Activated B cell treated with CpG ODN at 0.5 μM for 24 hours (primary cell): ENCODE data around the gene LRRC17. TPM values are rescaled to one million over a fixed set of nuclear protein-coding genes. Genes with fewer than 3 reads are reported as not detected.

ENCODE experiments used
- ATAC-seq: fragments of 200-7000 bp; cut with Tn5 transposase; one replicate; pipeline ENCODE4 v1.10.0; 2021; ENCODE audit warnings: low read depth, mild to moderate bottlenecking, moderate library complexity
- CTCF ChIA-PET: fragments of 350-600 bp; sonication (Branson Sonifier 250); formaldehyde crosslinking; loops from one replicate; lab custom pipeline; 2021; ENCODE audit warnings: antibody characterized with exemption; lab: Charles Lee
- POLR2A ChIA-PET: fragments of 350-600 bp; sonication (Branson Sonifier 250); formaldehyde crosslinking; loops from one replicate; lab custom pipeline; 2021; ENCODE audit warnings: antibody characterized with exemption; lab: Charles Lee
- DNase-seq: peaks from one replicate; pipeline ENCODE4 v3.0.0; 2022
- H3K27ac Mint-ChIP-seq: one replicate; pipeline ENCODE4 v1.8.0; 2020; ENCODE audit warnings: mixed read lengths
- H3K27me3 Mint-ChIP-seq: one replicate; pipeline ENCODE4 v1.8.0; 2021; ENCODE audit warnings: mixed read lengths
- H3K36me3 Mint-ChIP-seq: one replicate; pipeline ENCODE4 v1.8.0; 2021; ENCODE audit warnings: low read depth, mixed read lengths
- H3K4me1 Mint-ChIP-seq: one replicate; pipeline ENCODE4 v1.8.0; 2021; ENCODE audit warnings: mixed read lengths
- H3K4me3 Mint-ChIP-seq: one replicate; pipeline ENCODE4 v1.8.0; 2020; ENCODE audit warnings: mild to moderate bottlenecking, mixed read lengths
- H3K9me3 Mint-ChIP-seq: one replicate; pipeline ENCODE4 v1.8.0; 2020; ENCODE audit warnings: mixed read lengths
- CTCF ChIP-seq: fragments of 200-600 bp; IDR thresholded peaks from one replicate; pipeline ENCODE4 v1.8.0; 2022; ENCODE audit warnings: antibody characterized with exemption, mild to moderate bottlenecking
- intact Hi-C: fragments of 100-400 bp; cut with micrococcal nuclease; formaldehyde crosslinking; loops from one replicate; pipeline ENCODE4 v1.15.1; 2024
- total RNA-seq: library from RNA; stranded (reverse); gene quantifications from 2 replicates; pipeline ENCODE4 v1.2.3, GENCODE V29; 2022

The LRRC17 gene
- total RNA-seq, 1 donor from 2014 or later = 0.16 TPM

DNA sequence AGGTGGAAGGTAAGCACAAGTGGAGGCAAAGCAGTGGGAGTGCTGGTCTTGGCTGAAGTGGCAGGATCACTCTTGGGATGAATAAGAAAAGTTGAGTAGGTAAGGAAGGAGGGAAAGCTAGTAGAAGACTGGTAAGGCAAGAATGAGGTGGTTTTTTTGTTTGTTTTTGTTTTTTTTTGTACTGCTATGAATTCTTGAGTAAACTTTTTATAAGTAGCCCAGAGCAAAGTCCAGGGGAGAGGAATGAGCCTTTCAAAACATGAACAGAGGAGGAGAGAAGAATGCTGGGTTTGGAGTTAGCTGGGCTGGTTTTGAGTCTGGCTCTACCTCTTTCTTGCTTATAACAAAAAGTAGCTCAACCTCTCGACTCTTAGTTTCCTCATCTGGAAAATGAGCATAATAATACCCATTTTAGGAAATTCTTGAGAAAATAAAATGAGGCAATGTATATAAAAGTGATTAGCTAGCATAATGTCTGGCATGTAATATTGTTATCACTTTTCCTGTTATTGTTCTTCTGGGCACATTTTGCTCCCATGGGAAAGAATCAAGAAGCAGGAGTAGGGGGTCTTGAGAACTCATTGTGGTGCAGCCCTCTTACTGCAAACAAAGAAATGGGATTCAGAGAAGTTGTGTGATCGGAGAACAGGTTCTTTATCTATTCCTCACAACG lies 24.1 kb upstream of the LRRC17 start:
- Mint-ChIP-seq H3K4me3 (no peak overlapping the region), H3K9me3 (no peaks in the 10 kb centered on the region), H3K27ac (no peak overlapping the region), H3K36me3 (no peaks in the 10 kb centered on the region), H3K4me1 (peaks cover 2% of the 10 kb centered on the region), H3K27me3 (no peaks in the 10 kb centered on the region)
- CTCF ChIA-PET = no interaction called here
- no peak for TF ChIP-seq CTCF
- no peak for DNase-seq
- POLR2A ChIA-PET = no interaction called here
- ATAC-seq = no peak
- intact Hi-C loops = no loop called here

DNA sequence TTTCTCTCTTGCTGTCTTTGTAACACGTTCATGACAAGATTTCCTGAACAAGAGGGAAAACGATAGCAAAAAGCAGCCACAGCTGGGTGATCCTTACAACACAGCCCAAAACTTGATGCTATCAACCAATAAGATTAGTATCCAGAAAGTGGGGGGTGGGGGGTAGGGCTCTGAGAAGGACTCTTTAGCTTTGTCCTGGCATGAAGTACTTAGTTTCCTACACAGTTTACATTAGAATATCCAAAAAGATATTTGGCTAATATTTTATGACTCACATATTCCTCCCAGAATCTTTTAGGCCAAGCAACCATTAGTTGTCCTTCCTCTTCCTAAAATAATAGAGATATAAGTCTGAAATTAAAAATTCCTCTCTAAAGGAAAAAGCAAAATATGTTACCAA lies 22.9 kb upstream of the LRRC17 start:
- no peak for DNase-seq

DNA sequence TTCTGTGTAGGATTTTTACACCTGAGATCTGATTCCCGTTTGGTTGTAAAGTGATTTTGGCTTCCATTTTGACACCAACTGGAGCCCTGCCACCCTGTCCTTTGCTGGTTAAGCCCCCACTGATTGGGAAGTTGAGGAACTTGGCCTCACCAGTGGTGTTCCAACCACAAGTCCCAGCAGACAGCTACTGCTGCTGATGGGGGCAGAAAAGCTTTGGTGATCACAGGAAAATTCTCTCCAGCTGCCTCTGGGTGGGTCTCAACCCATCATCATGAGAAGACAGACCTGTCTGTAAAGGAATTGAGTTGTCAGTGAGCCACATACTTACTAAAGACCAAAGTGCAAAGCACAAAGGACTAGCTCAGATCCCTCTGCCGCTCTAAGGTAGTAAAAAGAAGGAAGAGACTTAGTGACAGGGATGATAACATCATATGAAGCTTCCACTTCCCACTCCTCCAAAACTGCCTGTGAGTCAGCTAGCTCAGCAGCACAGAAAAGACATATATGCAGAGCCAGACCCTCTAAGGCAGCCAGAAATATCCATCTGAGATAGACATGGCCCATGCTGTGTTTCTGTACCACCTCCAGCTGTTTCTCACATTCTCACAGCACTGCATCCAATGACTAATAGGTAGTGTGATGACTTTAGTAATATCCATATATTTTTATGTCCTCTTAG lies 22.4 kb upstream of the LRRC17 start:
- TF ChIP-seq CTCF = no peak
- Mint-ChIP-seq H3K27me3 (no peaks in the 10 kb centered on the region), H3K9me3 (no peaks in the 10 kb centered on the region), H3K4me3 (no peak overlapping the region), H3K4me1 (peaks cover 2% of the 10 kb centered on the region), H3K27ac (no peak overlapping the region), H3K36me3 (no peaks in the 10 kb centered on the region)
- ChIA-PET CTCF (no interaction called here), POLR2A (no interaction called here)
- intact Hi-C loops = no loop called here
- DNase-seq (no peak), ATAC-seq (no peak)

More for the DNA sequence above, 22.9 kb upstream of the LRRC17 start:
- H3K27me3 Mint-ChIP-seq = no peaks in the 10 kb centered on the region
- ChIA-PET CTCF (no interaction called here), POLR2A (no interaction called here)
- intact Hi-C loops = no loop called here
- H3K4me1 Mint-ChIP-seq = peaks cover 2% of the 10 kb centered on the region
- H3K27ac Mint-ChIP-seq = no peak overlapping the region
- no peaks in the 10 kb centered on the region for H3K9me3 Mint-ChIP-seq
- H3K4me3 Mint-ChIP-seq = no peak overlapping the region
- no peaks in the 10 kb centered on the region for H3K36me3 Mint-ChIP-seq
- TF ChIP-seq CTCF = no peak
- no peak for ATAC-seq

- Mint-ChIP-seq H3K9me3 (no peaks in the 10 kb centered on the region), H3K4me1 (peaks cover 2% of the 10 kb centered on the region), H3K27ac (no peak overlapping the region), H3K27me3 (no peaks in the 10 kb centered on the region), H3K36me3 (no peaks in the 10 kb centered on the region), H3K4me3 (no peak overlapping the region)
- POLR2A ChIA-PET = no interaction called here
- DNase-seq (no peak), ATAC-seq (no peak)
- no peak for TF ChIP-seq CTCF
- CTCF ChIA-PET = no interaction called here
- intact Hi-C loops = no loop called here
Measured at GRCh38 chr7:102890971-102891692, 21.7 kb upstream of the LRRC17 start.

- no peak for TF ChIP-seq CTCF
- Mint-ChIP-seq H3K27me3 (no peaks in the 10 kb centered on the region), H3K4me3 (no peak overlapping the region), H3K27ac (no peak overlapping the region), H3K36me3 (no peaks in the 10 kb centered on the region), H3K9me3 (no peaks in the 10 kb centered on the region), H3K4me1 (peaks cover 2% of the 10 kb centered on the region)
- ATAC-seq (no peak), DNase-seq (no peak)
- CTCF ChIA-PET = no interaction called here
- intact Hi-C loops = no loop called here
- POLR2A ChIA-PET = no interaction called here
Measured at GRCh38 chr7:102891693-102892261, 21.0 kb upstream of the LRRC17 start.
